ENCODE measurements around the gene CHMP4B.

CHMP4B gene

GRCh38 chr20:33810885-33811775, at the start of gene CHMP4B:
Gene CHMP4B, plus strand, starts transcription at chr20:33811348. Its CDS starts 121 bp downstream, at chr20:33811469.
- DNase-seq (ENCODE audit: low read depth): peak; percentile 97

GRCh38 chr20:33761698-33762250, 49.4 kb upstream of the CHMP4B start:
- DNase-seq (ENCODE audit: low read depth): no peak

- no peak for DNase-seq (ENCODE audit: low read depth)
These were observed 46.0 kb upstream of the CHMP4B start for GRCh38 chr20:33765099-33765498.

GRCh38 chr20:33765592-33765991, 45.6 kb upstream of the CHMP4B start:
- DNase-seq (ENCODE audit: low read depth): no peak

GRCh38 chr20:33766686-33767085, 44.5 kb upstream of the CHMP4B start:
- DNase-seq (ENCODE audit: low read depth): no peak

- DNase-seq (ENCODE audit: low read depth): no peak
These were observed 43.4 kb upstream of the CHMP4B start for GRCh38 chr20:33767777-33768138.

- no peak for DNase-seq (ENCODE audit: low read depth)
These were observed 42.1 kb upstream of the CHMP4B start for GRCh38 chr20:33769043-33769442.

GRCh38 chr20:33770005-33770404, 41.1 kb upstream of the CHMP4B start:
- no peak for DNase-seq (ENCODE audit: low read depth)

GRCh38 chr20:33771938-33772337, 39.2 kb upstream of the CHMP4B start:
- no peak for DNase-seq (ENCODE audit: low read depth)

- no peak for DNase-seq (ENCODE audit: low read depth)
These were observed 38.7 kb upstream of the CHMP4B start for GRCh38 chr20:33772439-33772838.

GRCh38 chr20:33773412-33774089, 37.6 kb upstream of the CHMP4B start:
- DNase-seq (ENCODE audit: low read depth): no peak

GRCh38 chr20:33777816-33778215, 33.3 kb upstream of the CHMP4B start:
- DNase-seq (ENCODE audit: low read depth): no peak

GRCh38 chr20:33781133-33781532, 30.0 kb upstream of the CHMP4B start:
- no peak for DNase-seq (ENCODE audit: low read depth)

- no peak for DNase-seq (ENCODE audit: low read depth)
These were observed 29.2 kb upstream of the CHMP4B start for GRCh38 chr20:33781945-33782344.

GRCh38 chr20:33783256-33783655, 27.9 kb upstream of the CHMP4B start:
- DNase-seq (ENCODE audit: low read depth): no peak

GRCh38 chr20:33783818-33784217, 27.3 kb upstream of the CHMP4B start:
- DNase-seq (ENCODE audit: low read depth): no peak

- no peak for DNase-seq (ENCODE audit: low read depth)
These were observed 26.9 kb upstream of the CHMP4B start for GRCh38 chr20:33784225-33784624.

GRCh38 chr20:33785503-33785902, 25.6 kb upstream of the CHMP4B start:
- DNase-seq (ENCODE audit: low read depth): no peak

- DNase-seq (ENCODE audit: low read depth): no peak
These were observed 23.8 kb upstream of the CHMP4B start for GRCh38 chr20:33787253-33787891.

GRCh38 chr20:33788351-33789049, 22.6 kb upstream of the CHMP4B start:
- DNase-seq (ENCODE audit: low read depth): no peak

- DNase-seq (ENCODE audit: low read depth): no peak
These were observed 21.9 kb upstream of the CHMP4B start for GRCh38 chr20:33789109-33789857.
